ENCODE results near the gene TXNDC5. TPM values are rescaled to one million over a fixed set of nuclear protein-coding genes. Genes with fewer than 3 reads are reported as not detected.

Gene TXNDC5
- total RNA-seq, 1 experiment from 2014 or later = 162 TPM

DNA sequence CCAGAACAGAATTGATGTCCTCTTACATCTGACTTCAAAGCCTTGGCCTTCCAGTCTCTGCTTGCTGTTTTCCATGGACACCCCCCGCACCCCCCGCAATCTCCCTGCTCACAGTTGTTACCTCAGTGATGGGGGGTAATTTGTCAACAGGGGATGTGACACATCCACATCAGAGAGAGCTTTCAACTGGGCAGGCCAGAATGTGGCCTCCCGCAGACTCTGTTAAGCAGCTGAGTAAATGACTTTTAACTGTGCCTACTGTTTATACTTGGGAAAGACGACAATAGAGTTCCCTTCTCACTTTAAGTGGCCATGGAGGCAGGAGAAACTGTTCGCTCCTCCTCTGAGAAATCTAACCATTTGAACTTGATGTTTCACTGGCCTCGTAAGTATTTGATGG lies 51.0 kb downstream of the TXNDC5 start:
- H3K27me3 ChIP-seq (ENCODE audit: insufficient read depth, low read length) = no peaks in the 10 kb centered on the region
- CTCF ChIA-PET = no interaction called here
- H3K4me3 ChIP-seq (replicated peaks in 1 of 2; ENCODE audit: low read depth in 1 of 2, low read length in 2 of 2) = no peak overlapping the region
- TF ChIP-seq EGR1 (IDR thresholded peaks at IDR 0.05; ENCODE audit: low read depth) (no peak), EZH2phosphoT487 (IDR thresholded peaks at IDR 0.05; ENCODE audit: borderline replicate concordance) (no peak)
- no peaks in the 10 kb centered on the region for H3K4me1 ChIP-seq (ENCODE audit: control insufficient read depth in 1 of 2, insufficient read depth in 2 of 2, low read length in 2 of 2)
- POLR2A ChIA-PET = no interaction called here
- no TSS peak for BruUV-seq (replicated peaks)
- DNase-seq (ENCODE audit: low read depth, low spot score) (no peak), ATAC-seq (no peak)
- H4K20me1 ChIP-seq (ENCODE audit: insufficient read depth) = no peaks in the 10 kb centered on the region
- no peak overlapping the region for H2AFZ ChIP-seq (ENCODE audit: low read depth, low read length, poor library complexity, severe bottlenecking)
- no peaks in the 10 kb centered on the region for H3K36me3 ChIP-seq (ENCODE audit: control insufficient read depth in 1 of 2, insufficient read depth in 2 of 2, low read length in 2 of 2)
- no peak overlapping the region for H3K4me2 ChIP-seq (ENCODE audit: low read length)
- no peak overlapping the region for H3K9ac ChIP-seq (ENCODE audit: low read length)
- RAD21 ChIA-PET (ENCODE audit: low non-redundant PET in 1 of 2, low total read pairs in 2 of 2, uncharacterized antibody in 2 of 2, unreplicated experiment in 2 of 2) = no interaction called here
- H3K9me2 ChIP-seq (ENCODE audit: insufficient read depth) = no peaks in the 10 kb centered on the region
- intact Hi-C loops (cut with micrococcal nuclease) = no loop called here
- H3K27ac ChIP-seq (ENCODE audit: low read depth, low read length) = no peak overlapping the region
- no peaks in the 10 kb centered on the region for H3K9me3 ChIP-seq (ENCODE audit: control insufficient read depth in 1 of 2, insufficient read depth in 1 of 2, low read depth in 1 of 2, low read length in 2 of 2)
- no peaks in the 10 kb centered on the region for H3K79me2 ChIP-seq (ENCODE audit: insufficient read depth, low read length)

DNA sequence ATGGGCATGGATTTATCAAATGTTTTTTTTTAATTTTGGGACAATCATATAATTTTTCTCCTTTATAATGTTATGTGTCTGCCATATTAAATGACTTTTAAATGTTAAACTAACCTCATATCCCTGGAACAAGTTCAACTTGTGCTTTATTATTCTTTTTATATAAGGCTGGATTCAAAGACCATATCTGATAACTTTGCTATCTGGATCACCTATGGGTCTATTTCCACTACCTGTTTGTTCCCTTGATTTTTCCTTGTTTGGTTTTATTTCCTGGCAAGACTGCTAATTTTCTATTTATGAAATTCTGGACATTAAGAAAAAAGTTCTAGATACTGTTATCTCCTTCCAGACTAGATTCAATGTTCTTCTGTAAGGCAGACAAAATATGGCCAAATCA lies 58.8 kb downstream of the TXNDC5 start:
- RAD21 ChIA-PET (ENCODE audit: low non-redundant PET in 1 of 2, low total read pairs in 2 of 2, uncharacterized antibody in 2 of 2, unreplicated experiment in 2 of 2) = no interaction called here
- intact Hi-C loops (cut with micrococcal nuclease) = no loop called here
- no TSS peak for BruUV-seq (replicated peaks)

More for the DNA sequence above, 58.8 kb downstream of the TXNDC5 start:
- Histone ChIP-seq H3K27ac (ENCODE audit: low read depth, low read length) (no peak overlapping the region), H3K9ac (ENCODE audit: low read length) (no peak overlapping the region), H3K4me1 (ENCODE audit: control insufficient read depth in 1 of 2, insufficient read depth in 2 of 2, low read length in 2 of 2) (no peaks in the 10 kb centered on the region), H3K9me3 (ENCODE audit: control insufficient read depth in 1 of 2, insufficient read depth in 1 of 2, low read depth in 1 of 2, low read length in 2 of 2) (peaks cover 0 to 14% of the 10 kb centered on the region in 2 experiments; a peak in 2 of 4 replicates), H3K9me2 (ENCODE audit: insufficient read depth) (no peaks in the 10 kb centered on the region), H3K4me3 (replicated peaks in 1 of 2; ENCODE audit: low read depth in 1 of 2, low read length in 2 of 2) (no peak overlapping the region), H3K4me2 (ENCODE audit: low read length) (no peak overlapping the region), H3K36me3 (ENCODE audit: control insufficient read depth in 1 of 2, insufficient read depth in 2 of 2, low read length in 2 of 2) (no peaks in the 10 kb centered on the region), H4K20me1 (ENCODE audit: insufficient read depth) (no peaks in the 10 kb centered on the region), H3K27me3 (ENCODE audit: insufficient read depth, low read length) (no peaks in the 10 kb centered on the region), H3K79me2 (ENCODE audit: insufficient read depth, low read length) (no peaks in the 10 kb centered on the region), H2AFZ (ENCODE audit: low read depth, low read length, poor library complexity, severe bottlenecking) (no peak overlapping the region)
- DNase-seq (ENCODE audit: low read depth, low spot score) (no peak), ATAC-seq (no peak)
- TF ChIP-seq ELF1 (IDR thresholded peaks at IDR 0.05; ENCODE audit: borderline replicate concordance, low read depth) (no peak), EZH2phosphoT487 (IDR thresholded peaks at IDR 0.05; ENCODE audit: borderline replicate concordance) (no peak), TCF7L2 (IDR thresholded peaks at IDR 0.05; ENCODE audit: borderline replicate concordance, extremely low read depth, insufficient read depth, insufficient read length) (no peak), SIN3A (IDR thresholded peaks at IDR 0.05; ENCODE audit: low read depth) (no peak)
- CTCF ChIA-PET = no interaction called here
- POLR2A ChIA-PET = no interaction called here
